Measurements from ENCODE around the gene ELMO3. TPM values are rescaled to one million over a fixed set of nuclear protein-coding genes. Genes with fewer than 3 reads are reported as not detected.
A peak's percentile ranks its signal among the peaks of the same experiment; 100 is the strongest.

The ELMO3 gene
- total RNA-seq, 2 experiments from 2014 or later, result 7.6 to 7.8 TPM

- H3K9me3 ChIP-seq (ENCODE audit: low read length), result no peaks in the 10 kb centered on the region
- intact Hi-C loops (cut with micrococcal nuclease; ENCODE audit: unreplicated experiment), result loop anchor here (1.0 to 10.0 kb wide), 2 partner anchors 170 to 208 kb away; no protein-coding TSS in a partner anchor
- no peak overlapping the region; the same call in 1 of the 2 replicates for H2AFZ ChIP-seq (ENCODE audit: low read length)
- ChIA-PET POLR2A (no interaction called here), CTCF (ENCODE audit: unreplicated experiment) (no interaction called here)
- peak; percentile 80 for DNase-seq (ENCODE audit: low spot score)
- H4K20me1 ChIP-seq (ENCODE audit: insufficient read depth, low read length), result no peaks in the 10 kb centered on the region
- H3K4me2 ChIP-seq (ENCODE audit: low read length), result no peak overlapping the region
- BruUV-seq (replicated peaks), result no TSS peak
- H3K4me1 ChIP-seq (ENCODE audit: insufficient read depth, low read length, poor library complexity, severe bottlenecking), result peaks cover 14% of the 10 kb centered on the region
- no peaks in the 10 kb centered on the region for H3K36me3 ChIP-seq (ENCODE audit: insufficient read depth, low read length)
- no peaks in the 10 kb centered on the region for H3K9me2 ChIP-seq (ENCODE audit: insufficient read depth, low read length)
- no peak overlapping the region for H3K27ac ChIP-seq (ENCODE audit: low read depth, low read length, poor library complexity, severe bottlenecking)
- TF ChIP-seq CTCF (conservative IDR thresholded peaks at IDR 0.05; ENCODE audit: low read length), result peak; percentile 85
- TF ChIP-seq EZH2phosphoT487 (IDR thresholded peaks at IDR 0.05; ENCODE audit: borderline replicate concordance, low read depth, low read length), result no peak
- no peak overlapping the region for H3K4me3 ChIP-seq (ENCODE audit: low read depth, low read length, poor library complexity, severe bottlenecking)
- H3K79me2 ChIP-seq (ENCODE audit: insufficient read depth, low read depth, low read length), result no peaks in the 10 kb centered on the region
Observed at GRCh38 chr16:67184995-67185650, 13.8 kb upstream of the ELMO3 start.

GRCh38 chr16:67185651-67186134 is 13.2 kb upstream of the ELMO3 start:
- no peaks in the 10 kb centered on the region for H3K36me3 ChIP-seq (ENCODE audit: insufficient read depth, low read length)
- H2AFZ ChIP-seq (ENCODE audit: low read length), result no peak overlapping the region; the same call in 1 of the 2 replicates
- H3K4me1 ChIP-seq (ENCODE audit: insufficient read depth, low read length, poor library complexity, severe bottlenecking), result peaks cover 14% of the 10 kb centered on the region
- no peak for DNase-seq (ENCODE audit: low spot score)
- H3K79me2 ChIP-seq (ENCODE audit: insufficient read depth, low read depth, low read length), result no peaks in the 10 kb centered on the region
- ChIA-PET CTCF (ENCODE audit: unreplicated experiment) (no interaction called here), POLR2A (no interaction called here)
- H3K27ac ChIP-seq (ENCODE audit: low read depth, low read length, poor library complexity, severe bottlenecking), result no peak overlapping the region
- intact Hi-C loops (cut with micrococcal nuclease; ENCODE audit: unreplicated experiment), result loop anchor here (1.0 to 10.0 kb wide), 2 partner anchors 171 to 208 kb away; no protein-coding TSS in a partner anchor
- no peak overlapping the region for H3K4me3 ChIP-seq (ENCODE audit: low read depth, low read length, poor library complexity, severe bottlenecking)
- no peaks in the 10 kb centered on the region for H4K20me1 ChIP-seq (ENCODE audit: insufficient read depth, low read length)
- no TSS peak for BruUV-seq (replicated peaks)
- H3K9me2 ChIP-seq (ENCODE audit: insufficient read depth, low read length), result no peaks in the 10 kb centered on the region
- H3K9me3 ChIP-seq (ENCODE audit: low read length), result no peaks in the 10 kb centered on the region
- H3K4me2 ChIP-seq (ENCODE audit: low read length), result no peak overlapping the region
- TF ChIP-seq EZH2phosphoT487 (IDR thresholded peaks at IDR 0.05; ENCODE audit: borderline replicate concordance, low read depth, low read length) (no peak), CTCF (conservative IDR thresholded peaks at IDR 0.05; ENCODE audit: low read length) (peak; percentile 59; the same call in 1 of the 2 replicates)

- peaks cover 18% of the 10 kb centered on the region for H3K4me1 ChIP-seq (ENCODE audit: insufficient read depth, low read length, poor library complexity, severe bottlenecking)
- no peaks in the 10 kb centered on the region for H4K20me1 ChIP-seq (ENCODE audit: insufficient read depth, low read length)
- no peaks in the 10 kb centered on the region for H3K36me3 ChIP-seq (ENCODE audit: insufficient read depth, low read length)
- H3K79me2 ChIP-seq (ENCODE audit: insufficient read depth, low read depth, low read length), result no peaks in the 10 kb centered on the region
- H2AFZ ChIP-seq (ENCODE audit: low read length), result no peak overlapping the region
- ChIA-PET POLR2A (no interaction called here), CTCF (ENCODE audit: unreplicated experiment) (no interaction called here)
- no TSS peak for BruUV-seq (replicated peaks)
- H3K4me2 ChIP-seq (ENCODE audit: low read length), result no peak overlapping the region
- no peaks in the 10 kb centered on the region for H3K9me3 ChIP-seq (ENCODE audit: low read length)
- no peaks in the 10 kb centered on the region for H3K9me2 ChIP-seq (ENCODE audit: insufficient read depth, low read length)
- no peak for DNase-seq (ENCODE audit: low spot score)
- intact Hi-C loops (cut with micrococcal nuclease; ENCODE audit: unreplicated experiment), result loop anchor here (10.0 kb wide), 1 partner anchor 172 kb away; no protein-coding TSS in a partner anchor
- H3K27ac ChIP-seq (ENCODE audit: low read depth, low read length, poor library complexity, severe bottlenecking), result no peak overlapping the region
- TF ChIP-seq CTCF (conservative IDR thresholded peaks at IDR 0.05; ENCODE audit: low read length) (no peak), EZH2phosphoT487 (IDR thresholded peaks at IDR 0.05; ENCODE audit: borderline replicate concordance, low read depth, low read length) (no peak)
- no peak overlapping the region for H3K4me3 ChIP-seq (ENCODE audit: low read depth, low read length, poor library complexity, severe bottlenecking)
Observed at GRCh38 chr16:67186550-67186950, 12.4 kb upstream of the ELMO3 start.
